Ramos (cell line): ENCODE data around the gene RAB4A.

Source experiments
- in situ Hi-C: fragments of 300-500 bp; cut with MboI; formaldehyde crosslinking; loops from one replicate; pipeline ENCODE4 v1.14.3; 2022; ENCODE audit warnings: low sequenced_read_pairs; ENCODE audit not compliant: unreplicated experiment

RAB4A gene

GRCh38 chr1:229354226-229354625 lies 83.3 kb downstream of the RAB4A start:
- in situ Hi-C loops, result no loop called here
